ENCODE results near the gene SLC45A2. TPM values are rescaled to one million over a fixed set of nuclear protein-coding genes. Genes with fewer than 3 reads are reported as not detected.

SLC45A2 gene
- total and polyA plus RNA-seq, 9 of the 15 experiments (the other 6 are each of a cell fraction or from before 2014, with no cell fraction given), result 0.03 to 0.29 (median 0.14) TPM; not detected in 4

DNA sequence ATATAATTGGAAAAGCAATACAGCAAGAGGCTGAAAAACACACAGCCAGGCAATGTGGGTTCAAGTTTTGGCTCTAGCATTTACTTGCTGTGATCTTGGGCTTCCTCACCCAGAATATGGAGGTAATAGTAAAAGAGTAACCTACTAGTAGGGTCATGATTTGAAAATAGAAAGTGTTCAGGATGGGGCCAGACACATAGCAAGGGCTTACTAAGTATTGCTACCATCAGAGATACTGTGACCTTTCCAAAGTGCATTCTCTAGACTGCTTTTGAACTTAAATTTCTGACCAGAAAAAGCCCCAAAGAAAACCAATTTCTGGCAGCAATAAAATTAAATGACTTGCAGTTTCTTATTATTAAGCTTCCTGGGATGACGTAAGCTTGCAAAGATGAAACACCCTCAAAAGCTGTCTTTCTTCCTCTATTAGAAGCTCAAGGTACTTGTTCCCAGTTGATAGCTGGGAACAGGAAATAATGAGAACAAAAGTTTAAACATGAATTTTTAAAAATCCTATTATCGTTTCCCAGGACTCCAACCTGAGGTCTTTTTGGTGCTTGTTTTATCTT lies 20.3 kb downstream of the SLC45A2 start:
- 0% methylated on average over 2 of the region's 2 CpGs for WGBS (ENCODE audit: insufficient coverage, low coverage, missing lambda C conversion rate)
- no peaks in the 10 kb centered on the region for H3K4me1 ChIP-seq (replicated peaks in 1 of 2; ENCODE audit: control insufficient read depth in 2 of 2, insufficient read depth in 2 of 2, low read length in 2 of 2)
- in situ Hi-C loops (cut with MboI), result no loop called here
- H3K27me3 ChIP-seq (ENCODE audit: control insufficient read depth in 2 of 2, insufficient read depth in 2 of 2, low read length in 2 of 2), result no peaks in the 10 kb centered on the region
- DNase-seq (ENCODE audit: extremely low read depth in 1 of 4, low spot score in 3 of 4) (no peak), FAIRE-seq (no peak), ATAC-seq (no peak)
- H3K4me2 ChIP-seq (ENCODE audit: insufficient read depth, low read length), result no peak overlapping the region
- no peak overlapping the region for H3K27ac ChIP-seq (ENCODE audit: extremely low read depth, low read depth, low read length)
- no peaks in the 10 kb centered on the region for H3K36me3 ChIP-seq (ENCODE audit: control insufficient read depth, insufficient read depth, low read length)
- CTCF ChIA-PET (ENCODE audit: low intra/inter-chr PET ratio), result no interaction called here
- no peak for TF ChIP-seq RFX1 (IDR thresholded peaks at IDR 0.05)
- TF ChIP-seq MAFG (tag; conservative IDR thresholded peaks at IDR 0.05), result peak; percentile 28; the same call in 1 of the 2 replicates
- intact Hi-C loops (cut with micrococcal nuclease), result no loop called here
- no peaks in the 10 kb centered on the region for H4K20me1 ChIP-seq (replicated peaks; ENCODE audit: control insufficient read depth, insufficient read depth, low read length)
- no peak overlapping the region for H3K9ac ChIP-seq (ENCODE audit: insufficient read depth in 1 of 2, low read depth in 2 of 2, low read length in 2 of 2)
- H3K9me1 ChIP-seq (ENCODE audit: control insufficient read depth, insufficient read depth, low read length), result no peaks in the 10 kb centered on the region
- no peak overlapping the region for H3K4me3 ChIP-seq
- H3K9me3 ChIP-seq (replicated peaks; ENCODE audit: control insufficient read depth, insufficient read depth, low read depth, low read length), result no peaks in the 10 kb centered on the region
- H2AFZ ChIP-seq (ENCODE audit: low read depth, low read length), result no peak overlapping the region
- no peaks in the 10 kb centered on the region for H3K79me2 ChIP-seq (ENCODE audit: control insufficient read depth, insufficient read depth, low read length)
- no TSS peak for BruUV-seq (replicated peaks)
- POLR2A ChIA-PET, result interaction anchor here (0.6 kb wide), 1 partner anchor 881 kb away, joined by 4 read pairs; no protein-coding TSS in a partner anchor

DNA sequence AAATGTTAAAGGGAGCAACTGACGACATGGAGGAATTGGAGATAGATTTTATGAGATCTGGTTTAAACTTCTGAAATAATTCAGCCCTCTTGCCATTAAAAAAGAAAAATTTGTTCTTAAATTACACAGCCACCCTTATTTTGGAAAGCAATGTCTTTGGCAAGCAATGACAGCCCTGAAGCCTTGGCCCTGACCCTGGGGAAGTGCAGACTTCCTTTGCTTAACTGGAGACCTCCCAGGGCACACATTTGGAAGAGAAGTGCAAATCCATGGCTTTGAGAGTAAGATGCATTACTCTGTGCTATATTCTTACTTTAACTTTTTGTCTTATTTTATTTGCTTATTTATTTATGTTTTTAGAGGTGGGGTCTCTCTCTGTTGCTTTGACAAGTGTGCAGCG lies 26.3 kb downstream of the SLC45A2 start:
- intact Hi-C loops (cut with micrococcal nuclease) (no loop called here), in situ Hi-C loops (cut with MboI) (no loop called here)
- H4K20me1 ChIP-seq (replicated peaks; ENCODE audit: control insufficient read depth, insufficient read depth, low read length), result no peaks in the 10 kb centered on the region
- WGBS (ENCODE audit: insufficient coverage, low coverage, missing lambda C conversion rate), result 3% methylated on average over 2 of the region's 2 CpGs
- H2AFZ ChIP-seq (ENCODE audit: low read depth, low read length), result no peak overlapping the region
- H3K27ac ChIP-seq (ENCODE audit: extremely low read depth, low read depth, low read length), result no peak overlapping the region
- ATAC-seq (no peak), DNase-seq (ENCODE audit: extremely low read depth in 1 of 4, low spot score in 3 of 4) (no peak), FAIRE-seq (no peak)
- no peaks in the 10 kb centered on the region for H3K27me3 ChIP-seq (ENCODE audit: control insufficient read depth in 2 of 2, insufficient read depth in 2 of 2, low read length in 2 of 2)
- H3K4me3 ChIP-seq, result no peak overlapping the region
- no peak overlapping the region for H3K9ac ChIP-seq (ENCODE audit: insufficient read depth in 1 of 2, low read depth in 2 of 2, low read length in 2 of 2)
- POLR2A ChIA-PET, result no interaction called here
- CTCF ChIA-PET (ENCODE audit: low intra/inter-chr PET ratio), result no interaction called here
- H3K79me2 ChIP-seq (ENCODE audit: control insufficient read depth, insufficient read depth, low read length), result no peaks in the 10 kb centered on the region
- H3K9me3 ChIP-seq (replicated peaks; ENCODE audit: control insufficient read depth, insufficient read depth, low read depth, low read length), result no peaks in the 10 kb centered on the region
- no peaks in the 10 kb centered on the region for H3K9me1 ChIP-seq (ENCODE audit: control insufficient read depth, insufficient read depth, low read length)
- no peak overlapping the region for H3K4me2 ChIP-seq (ENCODE audit: insufficient read depth, low read length)
- no peaks in the 10 kb centered on the region for H3K4me1 ChIP-seq (replicated peaks in 1 of 2; ENCODE audit: control insufficient read depth in 2 of 2, insufficient read depth in 2 of 2, low read length in 2 of 2)
- no TSS peak for BruUV-seq (replicated peaks)
- no peaks in the 10 kb centered on the region for H3K36me3 ChIP-seq (ENCODE audit: control insufficient read depth, insufficient read depth, low read length)
- TF ChIP-seq NFIX (CRISPR knock-in tag; IDR thresholded peaks at IDR 0.05; ENCODE audit: low read depth) (no peak), SMC3 (conservative IDR thresholded peaks at IDR 0.05; ENCODE audit: insufficient read depth, low read depth, low read length) (no peak), MTA2 (IDR thresholded peaks at IDR 0.05; ENCODE audit: low read depth) (no peak), SIN3B (IDR thresholded peaks at IDR 0.05; ENCODE audit: low read depth) (no peak), MBD2 (IDR thresholded peaks at IDR 0.05; ENCODE audit: borderline replicate concordance, low read depth) (no peak), XRCC3 (IDR thresholded peaks at IDR 0.05) (no peak), SMAD4 (CRISPR knock-in tag; conservative IDR thresholded peaks at IDR 0.05) (no peak), DMBX1 (CRISPR knock-in tag; IDR thresholded peaks at IDR 0.05; ENCODE audit: borderline replicate concordance) (no peak), WHSC1 (IDR thresholded peaks at IDR 0.05; ENCODE audit: low read length) (no peak)
- TF ChIP-seq, protein P1, sequence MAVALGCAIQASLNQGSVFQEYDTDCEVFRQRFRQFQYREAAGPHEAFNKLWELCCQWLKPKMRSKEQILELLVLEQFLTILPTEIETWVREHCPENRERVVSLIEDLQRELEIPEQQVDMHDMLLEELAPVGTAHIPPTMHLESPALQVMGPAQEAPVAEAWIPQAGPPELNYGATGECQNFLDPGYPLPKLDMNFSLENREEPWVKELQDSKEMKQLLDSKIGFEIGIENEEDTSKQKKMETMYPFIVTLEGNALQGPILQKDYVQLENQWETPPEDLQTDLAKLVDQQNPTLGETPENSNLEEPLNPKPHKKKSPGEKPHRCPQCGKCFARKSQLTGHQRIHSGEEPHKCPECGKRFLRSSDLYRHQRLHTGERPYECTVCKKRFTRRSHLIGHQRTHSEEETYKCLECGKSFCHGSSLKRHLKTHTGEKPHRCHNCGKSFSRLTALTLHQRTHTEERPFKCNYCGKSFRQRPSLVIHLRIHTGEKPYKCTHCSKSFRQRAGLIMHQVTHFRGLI (CRISPR knock-in tag; IDR thresholded peaks at IDR 0.05), result no peak
- TF ChIP-seq, protein P2, sequence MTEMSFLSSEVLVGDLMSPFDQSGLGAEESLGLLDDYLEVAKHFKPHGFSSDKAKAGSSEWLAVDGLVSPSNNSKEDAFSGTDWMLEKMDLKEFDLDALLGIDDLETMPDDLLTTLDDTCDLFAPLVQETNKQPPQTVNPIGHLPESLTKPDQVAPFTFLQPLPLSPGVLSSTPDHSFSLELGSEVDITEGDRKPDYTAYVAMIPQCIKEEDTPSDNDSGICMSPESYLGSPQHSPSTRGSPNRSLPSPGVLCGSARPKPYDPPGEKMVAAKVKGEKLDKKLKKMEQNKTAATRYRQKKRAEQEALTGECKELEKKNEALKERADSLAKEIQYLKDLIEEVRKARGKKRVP (CRISPR knock-in tag; IDR thresholded peaks at IDR 0.05), result no peak
- TF ChIP-seq, protein P3, sequence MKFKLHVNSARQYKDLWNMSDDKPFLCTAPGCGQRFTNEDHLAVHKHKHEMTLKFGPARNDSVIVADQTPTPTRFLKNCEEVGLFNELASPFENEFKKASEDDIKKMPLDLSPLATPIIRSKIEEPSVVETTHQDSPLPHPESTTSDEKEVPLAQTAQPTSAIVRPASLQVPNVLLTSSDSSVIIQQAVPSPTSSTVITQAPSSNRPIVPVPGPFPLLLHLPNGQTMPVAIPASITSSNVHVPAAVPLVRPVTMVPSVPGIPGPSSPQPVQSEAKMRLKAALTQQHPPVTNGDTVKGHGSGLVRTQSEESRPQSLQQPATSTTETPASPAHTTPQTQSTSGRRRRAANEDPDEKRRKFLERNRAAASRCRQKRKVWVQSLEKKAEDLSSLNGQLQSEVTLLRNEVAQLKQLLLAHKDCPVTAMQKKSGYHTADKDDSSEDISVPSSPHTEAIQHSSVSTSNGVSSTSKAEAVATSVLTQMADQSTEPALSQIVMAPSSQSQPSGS (CRISPR knock-in tag; IDR thresholded peaks at IDR 0.05), result no peak

All from K562 (cell line).